Renal cortex interstitium (tissue), 11 donors: ENCODE data around the gene ZBTB34. TPM values are rescaled to one million over a fixed set of nuclear protein-coding genes. Genes with fewer than 3 reads are reported as not detected.

Experiments
- DNase-seq, 11 donors: peaks; one replicate each; pipeline ENCODE4 v3.0.0-alpha.2; 2013; ENCODE audit warnings: low read depth in 9 of 11, low spot score in 4 of 11; ENCODE audit errors: extremely low read depth in 1 of 11
- polyA plus RNA-seq, 3 donors: library from polyadenylated mRNA; unstranded; fragments of 120-200 nt; gene quantifications; one replicate each; pipeline ENCODE4 v1.2.1, GENCODE V29; 2013; ENCODE audit not compliant: insufficient read length in 3 of 3

The ZBTB34 gene
- polyA plus RNA-seq, 3 donors: 19.8 to 22.8 (median 19.9) TPM

DNA sequence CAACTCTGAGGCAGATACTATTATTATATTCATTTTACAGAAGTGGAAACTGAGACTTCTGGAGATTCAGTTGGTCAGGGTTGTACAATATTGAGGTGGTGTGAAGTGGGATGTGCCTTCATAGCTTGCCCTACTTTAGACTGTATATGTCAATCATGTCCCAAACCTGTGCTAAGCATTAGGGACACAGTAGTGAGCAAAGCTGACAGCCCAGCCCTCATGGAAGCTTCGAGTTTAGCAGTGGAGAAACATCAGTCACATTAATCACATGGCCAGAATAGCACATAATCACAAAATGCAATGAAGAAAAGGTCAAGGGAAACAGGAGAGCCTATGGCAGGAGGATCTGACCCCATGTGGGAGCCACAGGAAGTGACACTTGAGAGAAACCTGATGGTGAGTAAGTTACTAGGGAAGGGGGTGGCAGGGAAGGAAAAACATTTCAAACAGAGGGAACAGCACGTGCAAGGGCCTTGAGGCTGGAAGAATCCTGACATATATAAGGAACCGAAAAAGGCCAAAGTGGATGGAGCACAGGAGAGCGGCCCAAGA is 33.7 kb downstream of the ZBTB34 start:
- no peak for DNase-seq

DNA sequence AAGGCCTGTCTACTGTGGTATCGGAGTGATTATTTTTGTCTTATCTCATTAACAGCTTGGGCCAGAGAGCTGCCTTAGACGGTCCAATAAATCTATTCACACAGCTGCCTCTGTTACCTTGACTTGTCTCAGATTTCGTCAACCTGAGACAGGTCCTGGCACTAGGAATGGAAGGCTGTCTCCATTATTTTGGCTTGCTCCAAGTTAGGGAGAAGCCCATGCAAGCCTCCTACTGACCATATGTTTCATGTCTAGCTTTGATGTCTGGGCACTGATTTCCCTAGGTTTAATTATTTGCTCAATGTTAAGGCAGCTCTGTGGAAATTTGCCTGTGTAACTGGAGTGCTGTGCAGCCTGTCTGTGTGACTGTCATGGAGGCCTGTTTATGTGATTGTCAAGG is 41.8 kb downstream of the ZBTB34 start:
- peak in 1 of 11 donors; percentile 49 for DNase-seq

DNA sequence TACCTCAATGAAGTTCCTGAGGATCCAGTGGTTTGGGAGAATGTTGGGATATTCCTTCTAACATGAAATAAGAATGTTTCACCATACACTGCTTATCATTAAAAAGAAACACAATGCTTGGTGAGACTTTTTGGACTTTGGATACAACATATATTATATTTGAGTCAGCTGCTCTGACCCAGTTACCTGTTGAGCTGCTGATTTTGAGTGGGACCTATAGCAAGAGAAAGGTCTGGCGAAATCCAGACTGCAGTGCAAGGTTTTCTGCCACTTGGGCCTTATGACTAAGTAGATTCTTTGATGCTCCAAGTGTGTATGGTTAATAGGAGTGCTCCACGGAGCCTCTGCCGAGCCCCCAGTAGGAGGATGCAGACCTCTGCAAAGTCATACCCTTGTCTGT is 44.1 kb downstream of the ZBTB34 start:
- DNase-seq: no peak

DNA sequence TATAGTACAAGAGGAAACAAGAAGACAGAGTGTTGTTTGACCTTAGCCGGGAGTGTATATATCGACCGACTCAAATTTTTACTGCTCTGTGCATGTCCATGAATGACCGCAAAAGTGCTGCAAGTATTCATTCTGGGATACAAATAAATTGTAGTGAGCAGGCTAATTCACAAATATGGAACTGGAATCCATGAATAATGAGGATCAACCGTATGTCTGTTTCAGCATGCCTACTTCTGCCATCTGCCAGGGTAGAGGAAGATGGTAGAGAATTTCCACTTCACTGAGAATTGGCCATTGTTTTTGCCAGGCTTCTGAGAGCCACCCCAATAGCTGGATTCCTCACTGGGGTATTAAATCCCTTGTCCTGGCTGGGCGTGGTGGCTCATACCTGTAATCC is 45.7 kb downstream of the ZBTB34 start:
- DNase-seq: no peak

DNA sequence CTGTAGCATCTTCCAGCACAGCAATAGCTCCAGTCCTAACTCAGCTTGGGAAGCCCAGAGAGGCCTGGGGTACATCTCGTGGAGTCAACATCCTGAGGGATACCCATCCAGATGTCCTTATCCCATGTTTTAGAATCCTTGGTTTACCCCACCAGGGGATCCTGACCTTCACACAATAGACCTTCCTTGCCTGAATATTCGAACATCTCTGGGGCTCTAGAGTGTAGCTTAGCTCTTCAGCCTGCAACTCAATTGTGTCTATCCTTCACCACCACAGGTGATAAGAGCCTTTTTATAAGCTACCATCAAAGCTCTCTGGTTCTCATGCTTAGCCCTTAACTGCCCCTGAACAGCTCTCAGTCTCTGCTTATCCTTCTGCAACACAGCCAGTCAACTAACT is 46.6 kb downstream of the ZBTB34 start:
- no peak for DNase-seq

DNA sequence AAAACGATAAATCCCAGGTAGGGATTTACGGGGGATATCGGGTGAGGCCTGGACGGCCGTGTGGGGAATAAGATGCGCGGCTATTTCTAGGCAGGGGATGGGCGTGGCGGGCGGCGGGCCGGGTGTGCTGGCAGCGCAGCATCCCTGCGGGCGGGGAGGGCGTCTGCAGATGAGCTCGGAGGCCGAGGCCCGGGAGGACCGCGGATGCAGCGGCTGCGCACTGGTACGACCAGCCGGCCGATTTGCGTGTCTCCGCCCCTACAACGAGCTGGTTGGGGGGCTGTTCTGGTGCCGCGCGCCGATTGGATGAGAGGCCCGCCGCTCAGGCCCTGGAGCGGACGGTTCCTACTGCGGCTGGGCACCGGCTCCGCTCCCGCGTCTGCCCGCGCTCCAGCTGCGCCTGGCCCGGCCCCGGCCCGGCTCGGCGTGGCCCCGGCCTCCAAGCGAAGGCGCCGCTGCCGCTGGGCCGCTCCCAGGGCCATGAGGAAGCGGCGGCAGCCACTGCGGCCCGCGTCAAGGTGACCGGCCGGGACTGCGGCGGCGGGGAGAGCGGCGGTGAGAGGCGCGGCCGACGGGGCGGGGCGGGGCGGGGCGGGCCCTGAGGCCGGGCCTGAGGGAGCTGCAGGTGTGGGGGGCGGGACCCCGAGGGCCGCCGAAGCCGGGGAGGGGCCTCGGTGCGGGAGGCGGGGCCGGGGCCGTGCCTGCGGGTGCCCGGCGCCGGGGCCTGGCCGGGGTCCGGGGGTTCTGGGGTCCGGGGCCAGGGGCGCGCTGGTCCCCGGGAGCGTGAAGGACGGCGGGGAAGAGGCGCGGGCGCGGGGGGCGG is 54.2 kb downstream of the ZBTB34 start, which contains the start of gene RALGPS1:
RALGPS1 (plus strand) TSS at position 325 of the 823 bp plus-strand sequence. CDS start 47,508 bp downstream, outside the sequence.
- DNase-seq: peak in 10 of 11 donors; percentile 67 to 92 (median 86)

DNA sequence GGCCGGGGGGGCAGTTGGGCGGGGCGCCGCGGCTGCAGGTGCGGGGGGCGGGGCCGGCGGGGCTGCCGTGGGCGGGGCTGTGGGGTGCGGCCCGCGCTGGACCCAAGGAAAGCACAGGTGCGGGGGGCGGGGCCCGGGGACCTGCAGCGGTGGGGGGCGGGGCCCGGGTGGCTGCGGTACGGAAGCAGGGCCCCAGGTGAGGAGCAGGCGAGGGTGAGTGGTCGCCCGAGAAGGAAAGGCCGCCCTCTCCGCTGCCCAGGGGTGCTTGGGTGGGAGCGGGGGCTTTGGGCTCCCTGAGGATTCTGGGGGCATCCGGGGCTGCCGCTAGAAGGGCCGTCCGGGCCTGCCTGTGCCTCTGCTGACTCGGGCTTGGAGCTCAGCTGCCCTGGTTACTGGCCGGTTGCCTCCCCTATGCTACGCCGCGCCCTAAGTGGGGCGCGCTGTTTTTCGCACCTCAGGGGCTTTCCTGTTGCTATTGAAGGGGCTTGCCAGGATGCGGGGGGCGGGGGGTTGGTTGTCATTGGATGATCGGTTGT is 54.9 kb downstream of the ZBTB34 start:
- DNase-seq: peak in 1 of 11 donors; percentile 43

- DNase-seq: no peak
Measured at GRCh38 chr9:126915846-126916543, 55.6 kb downstream of the ZBTB34 start.

GRCh38 chr9:126916909-126917308 is 56.5 kb downstream of the ZBTB34 start:
- DNase-seq: no peak

- DNase-seq: no peak
Measured at GRCh38 chr9:126919193-126919592, 58.8 kb downstream of the ZBTB34 start.

- no peak for DNase-seq
Measured at GRCh38 chr9:126925876-126926275, 65.4 kb downstream of the ZBTB34 start.

DNA sequence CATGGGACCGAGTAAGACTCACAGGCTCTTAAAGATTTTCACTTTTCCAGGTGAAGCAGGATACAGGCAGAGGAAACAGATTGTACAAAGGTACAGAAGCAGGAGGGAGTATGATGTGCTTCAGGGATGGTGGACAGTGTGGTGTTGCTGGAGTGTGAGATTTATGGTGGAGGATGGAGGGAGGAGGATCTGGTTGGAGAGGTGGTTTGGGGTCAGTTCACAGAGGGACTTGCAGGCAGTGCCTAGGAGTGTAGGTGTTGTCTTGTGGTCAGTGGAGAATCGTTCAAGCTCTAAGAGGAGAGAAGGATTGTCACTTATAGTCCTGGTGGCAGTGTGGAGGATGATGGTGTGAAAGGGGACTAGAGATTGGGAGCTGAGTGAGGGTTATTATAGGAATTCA is 65.9 kb downstream of the ZBTB34 start:
- DNase-seq: no peak

GRCh38 chr9:126927419-126927818 is 67.0 kb downstream of the ZBTB34 start:
- peak in 3 of 11 donors; percentile 56 to 74 (median 68) for DNase-seq

- no peak for DNase-seq
Measured at GRCh38 chr9:126932871-126933321, 72.5 kb downstream of the ZBTB34 start.

GRCh38 chr9:126933334-126933980 is 73.0 kb downstream of the ZBTB34 start:
- DNase-seq: no peak

GRCh38 chr9:126934441-126934840 is 74.0 kb downstream of the ZBTB34 start:
- DNase-seq: no peak
